ENCODE measurements around the gene C19orf12. TPM values are rescaled to one million over a fixed set of nuclear protein-coding genes. Genes with fewer than 3 reads are reported as not detected.
"Not testable (repeated sequence)": the region's sequence is repeated elsewhere in the genome, so short reads cannot be mapped to it uniquely, and the experiment has no call there.

The C19orf12 gene
- total RNA-seq, 1 experiment from 2014 or later = 40.1 TPM

DNA sequence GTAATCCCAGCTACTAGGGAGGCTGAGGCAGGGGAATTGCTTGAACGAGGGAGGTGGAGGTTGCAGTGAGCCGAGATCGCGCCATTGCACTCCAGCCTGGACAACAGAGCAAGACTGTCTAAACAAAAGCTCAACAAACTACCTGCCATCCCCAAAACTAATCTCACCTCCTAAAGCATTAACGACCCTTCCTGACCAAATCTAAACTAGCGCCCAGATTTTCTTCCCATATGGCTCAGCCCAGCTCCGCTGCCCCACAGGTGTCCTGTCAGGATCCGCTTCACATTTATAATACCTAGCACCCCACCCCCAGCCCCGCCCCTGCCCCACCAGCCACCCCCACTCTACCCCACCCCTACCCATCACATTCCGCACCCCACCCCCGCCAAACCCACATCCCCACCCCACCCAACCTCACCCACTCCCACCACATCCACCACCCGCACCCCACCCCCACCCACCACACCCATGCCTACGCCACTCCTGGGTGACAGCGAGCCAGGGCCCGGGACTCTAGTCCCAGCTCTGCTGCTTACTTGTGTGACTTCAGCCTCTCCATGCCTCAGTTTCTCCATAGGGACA, 599 bp downstream of the C19orf12 start:
- Histone ChIP-seq H3K4me3 (peak overlapping the region; percentile 95), H3K36me3 (peaks cover 3% of the 10 kb centered on the region; the same call in 1 of the 2 replicates), H3K4me1 (replicated peaks) (peaks cover 13% of the 10 kb centered on the region), H3K27ac (peak overlapping the region; percentile 91), H3K9me3 (replicated peaks) (no peaks in the 10 kb centered on the region), H3K27me3 (replicated peaks) (no peaks in the 10 kb centered on the region)
- no peak for DNase-seq (ENCODE audit: low read depth in 1 of 2, low spot score in 2 of 2)

DNA sequence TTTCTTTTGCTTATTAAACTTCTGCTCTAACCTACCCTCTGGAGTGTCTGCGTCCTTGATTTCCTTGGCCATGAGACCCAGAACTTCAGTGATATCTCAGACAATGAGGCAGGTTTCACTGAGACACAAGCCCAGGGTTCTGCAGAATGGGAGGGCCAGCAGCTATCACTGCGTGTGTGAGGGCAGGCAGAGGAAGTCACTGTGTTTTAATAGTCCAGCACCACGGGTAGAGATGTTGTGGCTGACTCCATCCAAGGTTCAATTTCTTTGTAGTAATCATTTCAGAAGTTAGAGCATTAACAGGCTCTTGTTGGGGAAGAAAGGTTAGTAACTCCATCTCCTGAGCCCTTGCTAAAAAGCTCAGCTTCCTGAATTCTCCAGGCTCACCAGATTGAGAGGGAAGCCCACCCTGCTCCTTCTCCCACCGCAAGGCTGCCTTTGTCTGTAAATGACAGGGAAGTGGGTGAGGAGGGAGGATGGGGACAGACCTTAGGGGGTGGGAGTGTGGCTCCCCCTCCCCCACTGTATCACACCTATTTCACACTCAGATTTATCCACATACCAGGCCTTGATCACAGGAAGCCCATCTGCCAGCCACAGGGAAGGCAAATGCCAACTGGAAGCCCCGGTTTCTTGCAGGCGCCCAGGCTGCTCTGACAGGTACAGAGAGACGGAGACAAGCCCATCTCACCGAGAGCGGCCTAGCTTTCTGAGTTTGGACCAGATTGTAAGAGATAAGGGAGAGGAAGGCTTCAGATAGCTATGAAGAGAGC, 2.1 kb downstream of the C19orf12 start:
- Histone ChIP-seq H3K9me3 (replicated peaks) (no peaks in the 10 kb centered on the region), H3K4me3 (no peak overlapping the region), H3K27me3 (replicated peaks) (no peaks in the 10 kb centered on the region), H3K4me1 (replicated peaks) (peaks cover 13% of the 10 kb centered on the region), H3K27ac (no peak overlapping the region), H3K36me3 (peaks cover 10% of the 10 kb centered on the region; the same call in 1 of the 2 replicates)
- DNase-seq (ENCODE audit: low read depth in 1 of 2, low spot score in 2 of 2) = no peak

DNA sequence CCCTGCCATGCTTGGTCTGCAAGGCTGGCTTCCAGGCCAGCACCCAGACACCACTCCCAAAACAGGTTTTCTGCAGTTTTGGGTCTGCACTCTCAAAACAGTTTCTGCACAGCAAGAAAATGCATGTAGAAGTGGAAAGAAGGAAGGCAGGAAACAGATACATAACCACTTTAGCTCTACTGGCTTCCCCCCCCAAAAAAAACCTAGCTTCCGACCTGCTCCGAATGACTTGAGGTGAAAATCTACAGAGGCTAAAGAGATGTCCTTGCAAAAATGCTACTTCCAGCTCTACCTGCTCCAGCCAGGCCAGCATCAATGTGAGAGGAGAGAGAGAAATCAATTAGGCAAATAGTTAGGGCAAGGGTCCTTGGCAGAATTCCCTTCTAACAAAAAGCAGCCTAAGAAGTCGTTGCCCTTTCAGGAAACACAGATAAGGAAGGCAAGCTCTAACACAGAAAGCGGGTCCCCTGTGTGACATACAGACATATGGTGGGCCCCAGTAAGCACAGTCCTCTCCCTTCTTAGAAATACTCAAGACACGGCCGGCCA, 3.4 kb downstream of the C19orf12 start:
- DNase-seq (ENCODE audit: low read depth in 1 of 2, low spot score in 2 of 2) = no peak
- Histone ChIP-seq H3K9me3 (replicated peaks) (no peaks in the 10 kb centered on the region), H3K27ac (no peak overlapping the region), H3K27me3 (replicated peaks) (no peaks in the 10 kb centered on the region), H3K4me1 (replicated peaks) (peaks cover 13% of the 10 kb centered on the region), H3K4me3 (no peak overlapping the region), H3K36me3 (peaks cover 18% of the 10 kb centered on the region)

DNA sequence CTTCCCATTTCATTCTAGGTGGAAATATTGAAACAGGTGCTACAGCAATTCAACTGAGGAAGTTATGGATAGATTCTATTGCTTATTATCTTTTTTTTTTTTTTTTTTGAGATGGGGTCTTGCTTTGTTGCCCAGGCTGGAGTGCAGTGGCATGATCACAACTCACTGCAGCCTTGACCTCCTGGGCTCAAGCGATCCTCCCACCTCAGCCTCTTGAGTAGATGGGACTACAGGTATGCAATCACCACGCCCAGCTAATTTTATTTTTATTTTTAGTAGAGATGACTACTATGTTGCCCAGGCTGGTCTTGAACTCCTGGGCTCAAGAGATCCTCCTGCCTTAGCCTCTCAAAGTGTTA, 5.6 kb downstream of the C19orf12 start:
- not testable (repeated sequence) for H3K27me3 ChIP-seq (replicated peaks); H3K9me3 ChIP-seq (replicated peaks); DNase-seq (ENCODE audit: low read depth in 1 of 2, low spot score in 2 of 2); H3K27ac ChIP-seq; H3K4me1 ChIP-seq (replicated peaks); H3K4me3 ChIP-seq
- H3K36me3 ChIP-seq = peaks cover 20% of the 10 kb centered on the region

DNA sequence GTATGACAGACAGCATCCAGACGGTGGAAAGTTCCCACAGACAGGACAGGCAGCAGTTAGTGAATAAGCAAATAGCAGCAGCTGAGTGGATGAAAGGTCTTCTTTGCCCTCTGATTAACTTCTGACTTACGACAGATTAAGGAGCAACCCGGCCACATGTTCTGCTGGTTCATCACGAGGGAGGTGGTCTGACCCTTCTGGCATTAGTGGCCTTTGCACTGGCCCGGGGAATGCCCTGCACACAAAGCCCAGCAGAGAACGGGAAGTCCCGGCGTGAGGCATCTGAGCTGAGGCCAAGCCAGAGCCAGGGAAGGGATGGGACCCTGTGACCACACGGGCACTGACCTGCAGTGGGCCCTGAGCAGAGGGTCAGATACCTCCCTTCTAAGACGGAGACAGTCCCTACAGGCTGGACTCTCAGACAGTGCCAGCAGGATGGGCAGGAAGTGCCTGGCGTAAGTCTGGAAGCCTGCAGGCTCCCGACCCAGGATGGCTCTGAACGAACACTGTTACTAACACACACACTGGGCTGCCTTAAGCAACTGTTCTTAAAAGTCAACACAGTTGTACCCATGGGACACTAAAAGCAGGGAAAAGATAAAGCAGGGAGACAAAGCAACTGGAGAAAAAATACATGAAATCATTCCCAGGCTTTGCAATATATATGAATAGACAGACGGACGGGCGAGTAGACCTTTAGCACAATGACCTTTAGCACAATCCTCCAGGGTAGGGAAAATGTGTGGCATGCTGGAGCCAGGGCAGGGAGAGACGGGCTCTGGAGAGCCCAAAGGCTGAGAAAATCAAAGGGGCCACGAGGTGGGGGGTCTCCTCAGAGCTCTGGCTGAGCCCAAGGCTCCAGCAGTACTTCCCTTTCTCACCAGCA, 6.3 kb downstream of the C19orf12 start:
- Histone ChIP-seq H3K36me3 (peaks cover 20% of the 10 kb centered on the region), H3K27ac (no peak overlapping the region), H3K9me3 (replicated peaks) (no peaks in the 10 kb centered on the region), H3K4me3 (no peak overlapping the region), H3K4me1 (replicated peaks) (no peaks in the 10 kb centered on the region), H3K27me3 (replicated peaks) (no peaks in the 10 kb centered on the region)
- DNase-seq (ENCODE audit: low read depth in 1 of 2, low spot score in 2 of 2) = no peak

DNA sequence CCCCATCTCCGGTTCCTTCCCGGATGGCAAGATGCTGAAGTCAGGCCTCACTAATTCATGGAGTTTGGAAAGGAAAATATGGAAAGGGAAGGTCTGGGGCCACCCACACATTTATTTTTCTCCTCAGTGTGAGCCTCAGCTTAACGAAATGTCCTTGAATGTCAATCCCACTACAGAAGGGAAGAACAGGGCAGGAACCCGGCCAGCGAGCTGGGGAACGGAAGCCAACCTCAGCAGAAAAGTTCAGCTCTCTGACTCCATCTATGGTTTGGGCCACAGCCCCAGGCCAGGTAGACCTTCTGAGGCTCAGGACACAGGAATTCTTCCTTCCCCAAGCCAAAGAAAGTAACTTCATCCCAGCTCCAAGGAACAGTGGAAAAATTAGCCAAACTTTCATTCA, 8.4 kb downstream of the C19orf12 start:
- Histone ChIP-seq H3K27ac (no peak overlapping the region), H3K9me3 (replicated peaks) (no peaks in the 10 kb centered on the region), H3K27me3 (replicated peaks) (no peaks in the 10 kb centered on the region), H3K4me1 (replicated peaks) (no peaks in the 10 kb centered on the region), H3K36me3 (peaks cover 33% of the 10 kb centered on the region), H3K4me3 (no peak overlapping the region)
- no peak for DNase-seq (ENCODE audit: low read depth in 1 of 2, low spot score in 2 of 2)

DNA sequence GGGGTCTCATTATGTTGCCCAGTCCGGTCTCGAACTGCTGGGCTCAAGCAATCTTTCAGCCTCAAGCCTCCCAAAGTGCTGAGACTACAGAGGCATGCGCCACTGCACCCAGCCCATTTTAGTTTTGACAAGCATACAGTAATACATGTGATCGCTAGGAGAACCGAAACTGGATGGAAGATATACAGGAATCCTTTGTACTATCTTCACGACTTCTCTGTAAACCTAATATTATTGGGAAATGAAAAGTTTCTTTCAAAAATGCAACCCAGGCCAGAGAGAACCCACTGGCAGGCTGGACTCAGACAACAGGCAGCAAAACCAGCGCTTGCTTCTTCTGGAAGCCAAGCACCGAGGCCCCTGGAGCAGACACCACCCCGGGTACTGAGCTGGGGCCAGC, 9.4 kb downstream of the C19orf12 start:
- Histone ChIP-seq H3K27ac (no peak overlapping the region), H3K4me1 (replicated peaks) (no peaks in the 10 kb centered on the region), H3K36me3 (peaks cover 33% of the 10 kb centered on the region), H3K27me3 (replicated peaks) (no peaks in the 10 kb centered on the region), H3K9me3 (replicated peaks) (no peaks in the 10 kb centered on the region), H3K4me3 (no peak overlapping the region)
- no peak for DNase-seq (ENCODE audit: low read depth in 1 of 2, low spot score in 2 of 2)

DNA sequence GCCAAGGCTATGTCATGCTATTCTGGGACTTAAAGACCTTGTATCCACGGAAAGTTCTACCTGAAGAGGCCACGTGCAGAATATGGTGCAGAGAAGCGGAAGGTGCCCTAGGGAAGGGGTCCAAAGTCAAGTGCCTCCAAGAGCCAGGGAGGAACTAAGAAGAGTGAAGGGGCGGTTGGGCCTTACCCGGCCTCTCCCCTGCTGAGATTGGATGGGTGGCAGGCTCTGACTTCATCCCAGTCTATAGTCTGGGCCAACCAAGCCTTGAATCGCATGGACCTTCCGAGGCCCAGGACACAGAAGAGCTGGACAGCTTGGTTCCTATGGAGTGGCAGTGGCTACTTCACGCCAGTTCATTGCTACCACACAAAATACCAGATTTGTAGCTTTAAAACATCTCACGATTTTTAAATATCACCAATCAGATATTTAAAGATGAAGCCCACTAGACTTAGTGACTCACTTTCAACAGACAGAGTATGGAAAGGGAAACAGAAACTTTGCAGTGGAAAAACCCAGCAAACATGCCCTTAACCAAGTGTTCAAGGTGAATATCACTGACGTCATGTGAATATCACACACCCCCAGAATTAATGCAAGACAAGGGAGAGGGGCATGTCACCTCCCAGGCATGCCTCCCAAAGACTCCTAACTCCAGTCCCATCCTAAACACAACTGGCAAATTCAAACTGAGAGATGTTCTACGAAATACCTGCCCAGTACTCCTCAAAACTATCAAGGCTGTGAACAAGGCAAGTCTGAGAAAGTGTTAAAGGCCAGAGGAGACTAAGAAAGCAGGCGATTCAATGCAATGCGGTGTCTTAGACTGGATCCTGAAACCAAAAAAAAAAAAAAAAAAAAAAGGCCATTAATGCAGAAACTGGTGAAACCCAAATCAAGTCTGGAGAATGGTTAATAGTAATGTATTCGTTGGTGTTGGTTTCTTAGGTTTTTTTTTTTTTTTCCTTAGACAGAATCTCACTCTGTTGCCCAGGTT, 10.2 kb downstream of the C19orf12 start:
- DNase-seq (ENCODE audit: low read depth in 1 of 2, low spot score in 2 of 2) = no peak
- no peaks in the 10 kb centered on the region for H3K4me1 ChIP-seq (replicated peaks)
- peaks cover 33% of the 10 kb centered on the region for H3K36me3 ChIP-seq
- no peak overlapping the region for H3K27ac ChIP-seq
- no peaks in the 10 kb centered on the region for H3K27me3 ChIP-seq (replicated peaks)
- no peak overlapping the region for H3K4me3 ChIP-seq
- H3K9me3 ChIP-seq (replicated peaks) = no peaks in the 10 kb centered on the region

DNA sequence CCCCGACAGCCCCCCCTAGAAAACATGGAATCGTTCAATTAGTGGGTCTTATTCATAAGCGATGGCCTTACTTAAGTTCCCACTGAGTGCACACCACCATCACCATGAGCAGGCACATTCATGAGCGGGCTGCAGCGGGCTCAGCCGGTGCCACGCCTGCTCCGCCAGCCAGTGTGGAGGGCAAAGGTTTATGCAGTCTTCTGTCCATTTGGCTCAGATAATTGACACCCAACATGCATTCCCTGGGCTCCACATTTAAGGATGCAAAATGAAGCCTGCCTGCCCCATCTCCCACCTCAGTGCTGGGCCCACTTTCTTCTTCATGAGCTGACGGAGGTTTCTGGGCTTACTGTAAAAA, 12.1 kb downstream of the C19orf12 start:
- no peaks in the 10 kb centered on the region for H3K4me1 ChIP-seq (replicated peaks)
- H3K4me3 ChIP-seq = no peak overlapping the region
- no peak overlapping the region for H3K27ac ChIP-seq
- no peak for DNase-seq (ENCODE audit: low read depth in 1 of 2, low spot score in 2 of 2)
- H3K36me3 ChIP-seq = peaks cover 26% of the 10 kb centered on the region
- no peaks in the 10 kb centered on the region for H3K27me3 ChIP-seq (replicated peaks)
- H3K9me3 ChIP-seq (replicated peaks) = no peaks in the 10 kb centered on the region

DNA sequence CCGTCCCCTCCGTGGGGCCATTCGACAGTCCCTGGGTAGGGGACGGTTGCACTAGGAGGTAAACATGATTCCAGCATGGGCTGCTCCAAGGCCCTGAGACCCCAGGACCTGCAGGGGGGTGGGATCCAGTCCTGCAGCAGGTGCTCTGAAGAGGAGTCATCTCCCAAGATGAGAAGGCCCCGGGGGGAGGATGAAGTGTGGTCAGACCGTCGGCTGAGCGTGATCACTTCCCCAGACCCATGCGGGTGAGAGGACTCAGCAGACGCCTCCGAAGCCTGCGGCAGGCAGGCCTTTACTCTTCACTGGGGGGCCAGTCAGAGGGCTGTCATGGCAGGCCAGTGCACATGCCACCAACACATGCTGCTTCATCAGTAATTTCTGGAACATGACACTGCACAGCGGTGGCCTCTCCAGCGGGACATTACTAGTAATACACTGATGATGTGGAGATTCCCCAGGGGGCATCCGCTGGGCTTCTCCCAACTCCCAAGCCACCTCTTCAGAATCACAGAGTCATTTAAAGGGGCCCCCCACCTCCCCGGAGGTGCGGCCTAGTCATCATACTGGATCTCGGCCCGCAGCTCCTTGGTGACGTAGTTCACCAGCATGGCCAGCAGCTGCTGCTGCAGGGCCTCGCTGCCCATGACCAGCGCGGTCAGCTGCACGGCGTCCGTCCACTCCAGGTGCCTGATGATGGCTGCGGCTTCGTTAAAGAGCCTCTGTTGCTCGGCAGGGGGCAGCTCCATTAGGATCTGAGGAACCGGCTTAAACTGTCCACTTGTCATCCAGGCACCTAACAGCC, 12.7 kb downstream of the C19orf12 start:
- Histone ChIP-seq H3K9me3 (replicated peaks) (no peaks in the 10 kb centered on the region), H3K27ac (no peak overlapping the region), H3K4me3 (no peak overlapping the region), H3K4me1 (replicated peaks) (no peaks in the 10 kb centered on the region), H3K27me3 (replicated peaks) (no peaks in the 10 kb centered on the region), H3K36me3 (peaks cover 24% of the 10 kb centered on the region)
- DNase-seq (ENCODE audit: low read depth in 1 of 2, low spot score in 2 of 2) = no peak

DNA sequence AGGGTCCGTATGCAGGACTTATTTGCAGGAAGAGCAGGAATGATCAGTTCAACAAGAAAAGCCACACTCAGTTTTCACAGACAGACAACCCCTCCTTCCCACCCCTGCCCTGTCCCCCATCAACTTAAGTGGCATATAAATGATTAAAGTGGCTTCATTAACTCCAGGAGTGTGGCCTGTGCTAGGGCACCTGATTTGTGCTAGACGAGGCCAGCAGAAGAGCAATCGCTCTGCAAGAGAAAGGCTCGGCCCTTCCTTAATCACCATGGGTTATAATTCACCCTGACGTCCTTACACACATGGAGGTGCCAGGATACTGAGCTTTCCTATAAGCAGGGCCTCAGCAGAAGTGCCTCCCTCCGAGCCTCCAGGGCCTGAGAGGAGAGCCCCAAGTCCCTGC, 14.6 kb downstream of the C19orf12 start:
- Histone ChIP-seq H3K27me3 (replicated peaks) (no peaks in the 10 kb centered on the region), H3K27ac (no peak overlapping the region), H3K9me3 (replicated peaks) (no peaks in the 10 kb centered on the region), H3K4me1 (replicated peaks) (no peaks in the 10 kb centered on the region), H3K36me3 (peaks cover 16% of the 10 kb centered on the region), H3K4me3 (no peak overlapping the region)
- no peak for DNase-seq (ENCODE audit: low read depth in 1 of 2, low spot score in 2 of 2)

DNA sequence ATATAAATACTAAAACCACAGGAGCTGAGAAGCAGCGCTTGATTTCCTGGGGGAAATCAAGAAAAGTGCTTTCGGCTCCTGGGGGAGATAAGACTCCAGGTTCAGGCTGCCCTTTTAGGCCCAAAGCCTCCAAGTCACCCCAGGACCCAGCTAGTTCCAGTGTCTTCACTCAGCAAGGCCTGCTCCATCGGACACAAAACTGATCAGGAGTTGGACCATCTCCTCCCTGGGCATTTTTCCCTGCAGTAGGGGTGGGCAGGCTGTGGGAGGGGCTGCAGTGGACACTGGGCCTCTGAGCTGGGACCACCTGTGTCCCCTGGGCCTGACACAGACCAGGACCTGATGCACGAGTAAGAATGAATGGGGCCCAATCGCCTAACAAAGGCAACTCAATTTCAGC, 15.2 kb downstream of the C19orf12 start:
- Histone ChIP-seq H3K9me3 (replicated peaks) (no peaks in the 10 kb centered on the region), H3K4me3 (no peak overlapping the region), H3K27ac (no peak overlapping the region), H3K27me3 (replicated peaks) (no peaks in the 10 kb centered on the region), H3K36me3 (peaks cover 16% of the 10 kb centered on the region), H3K4me1 (replicated peaks) (peaks cover under 1% of the 10 kb centered on the region; the same call in 1 of the 2 replicates)
- no peak for DNase-seq (ENCODE audit: low read depth in 1 of 2, low spot score in 2 of 2)

All from SJSA1 (cell line).